HUES48 (cell line): ENCODE measurements around the gene GNA12.

Experiments used
- H3K27ac ChIP-seq: one replicate; pipeline ENCODE4 v1.7.0; 2013; ENCODE audit warnings: low read depth, low read length, inconsistent platforms
- H3K27me3 ChIP-seq: 2 replicates; pipeline ENCODE4 v1.6.1; 2013; ENCODE audit warnings: mild to moderate bottlenecking, low read length; ENCODE audit not compliant: control insufficient read depth, insufficient read depth
- H3K36me3 ChIP-seq: 2 replicates; pipeline ENCODE4 v1.6.1; 2013; ENCODE audit warnings: low read length; ENCODE audit not compliant: control insufficient read depth, insufficient read depth
- H3K4me1 ChIP-seq: 2 replicates; pipeline ENCODE4 v1.6.1; 2013; ENCODE audit warnings: mild to moderate bottlenecking, low read length; ENCODE audit not compliant: control insufficient read depth, insufficient read depth
- H3K4me3 ChIP-seq: 2 replicates; pipeline ENCODE4 v1.5.1; 2013; ENCODE audit warnings: mild to moderate bottlenecking, low read depth, low read length
- H3K9ac ChIP-seq: 2 replicates; pipeline ENCODE4 v1.6.1; 2013; ENCODE audit warnings: mild to moderate bottlenecking, low read depth, low read length, moderate library complexity
- H3K9me3 ChIP-seq: 2 replicates; pipeline ENCODE4 v1.6.1; 2013; ENCODE audit warnings: low read length; ENCODE audit not compliant: control insufficient read depth, insufficient read depth

Gene GNA12

DNA sequence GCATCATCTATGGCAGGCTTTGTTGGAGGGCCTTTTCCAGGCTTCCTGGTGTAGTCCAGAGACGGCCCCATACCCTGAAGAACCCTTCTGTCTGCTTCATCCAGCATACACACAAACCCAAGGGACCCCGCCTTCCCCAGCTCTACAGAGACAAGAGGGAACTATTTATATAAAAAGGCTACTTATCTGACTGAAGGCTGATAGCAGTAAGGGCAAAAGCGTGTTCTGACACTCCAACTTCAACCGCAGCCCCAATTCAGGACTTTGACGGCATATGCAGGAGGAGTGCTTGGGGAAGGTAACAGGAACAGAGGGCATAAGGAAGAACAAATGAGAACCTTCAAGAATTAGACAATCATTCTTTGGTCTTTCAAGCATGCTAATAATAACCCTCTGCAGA is 21.0 kb downstream of the GNA12 start:
- no peaks in the 10 kb centered on the region for H3K27me3 ChIP-seq
- peaks cover 84% of the 10 kb centered on the region for H3K4me1 ChIP-seq
- H3K4me3 ChIP-seq = no peak overlapping the region
- no peaks in the 10 kb centered on the region for H3K9me3 ChIP-seq
- H3K9ac ChIP-seq = no peak overlapping the region
- H3K27ac ChIP-seq = peak overlapping the region; percentile 92
- no peaks in the 10 kb centered on the region for H3K36me3 ChIP-seq

DNA sequence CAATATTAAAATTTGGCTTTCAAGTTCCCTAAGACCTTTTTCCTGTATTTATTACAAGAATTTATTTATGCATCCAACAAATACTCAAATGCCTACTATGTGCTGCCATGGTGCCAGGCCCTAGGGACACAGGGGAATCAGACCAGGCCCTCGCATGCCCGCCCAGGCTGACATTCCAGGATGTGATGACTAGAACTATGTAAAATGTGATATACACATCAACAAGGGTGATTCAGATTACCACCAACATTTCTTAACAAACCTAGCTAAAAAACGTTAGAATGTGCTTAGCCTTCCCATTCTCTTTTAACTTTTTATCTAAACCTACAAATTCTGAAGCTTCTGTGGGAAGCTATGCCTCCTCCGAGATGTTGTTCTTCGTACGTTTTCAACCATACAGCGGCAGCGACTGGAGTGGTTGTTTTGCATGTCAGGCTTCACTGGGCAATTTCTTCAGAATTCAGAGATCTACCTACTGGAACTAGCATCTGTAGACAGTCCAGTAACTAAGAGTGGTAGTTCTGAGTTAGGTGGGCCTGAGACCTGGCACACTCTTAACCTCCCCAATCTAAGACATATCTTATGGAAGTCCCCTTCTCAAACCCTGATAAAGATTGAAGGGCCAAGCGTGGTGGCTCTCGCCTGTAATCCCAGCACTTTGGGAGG is 22.1 kb downstream of the GNA12 start:
- Histone ChIP-seq H3K4me1 (peaks cover 84% of the 10 kb centered on the region), H3K36me3 (no peaks in the 10 kb centered on the region), H3K27ac (peak overlapping the region; percentile 92), H3K4me3 (no peak overlapping the region), H3K9ac (peak overlapping the region; percentile 38), H3K9me3 (no peaks in the 10 kb centered on the region), H3K27me3 (no peaks in the 10 kb centered on the region)

DNA sequence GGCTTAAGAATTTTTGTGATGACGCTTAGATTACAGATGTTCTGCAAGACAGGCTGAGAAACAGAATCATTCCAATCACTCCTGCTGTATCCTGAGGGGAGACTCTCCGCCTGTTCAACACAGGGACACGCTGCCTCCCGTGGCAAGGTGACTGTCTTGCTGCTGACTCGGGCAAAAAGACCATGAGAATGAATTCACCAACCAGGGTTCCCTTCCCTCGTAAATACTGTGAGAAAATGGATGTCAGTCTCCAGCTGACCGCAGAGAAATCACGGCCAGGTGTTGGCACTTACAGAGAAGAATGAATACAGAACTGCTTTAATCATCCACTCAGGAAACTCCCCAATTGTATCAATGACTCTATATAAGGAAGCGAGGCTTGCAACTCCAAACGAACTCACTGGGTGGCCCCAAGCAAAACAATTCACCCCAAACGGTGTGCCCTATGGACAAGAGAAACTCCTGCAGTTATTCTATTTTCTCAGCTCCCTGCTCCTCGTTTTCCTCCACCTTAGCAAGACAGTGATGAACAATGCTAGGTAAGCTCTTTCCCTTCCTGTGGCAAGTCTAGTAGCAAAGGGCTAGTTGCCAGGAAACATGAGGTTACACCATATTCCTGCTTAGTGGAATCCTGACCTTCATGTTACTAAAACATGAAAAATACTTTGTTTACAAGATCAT is 22.8 kb downstream of the GNA12 start:
- no peaks in the 10 kb centered on the region for H3K27me3 ChIP-seq
- peak overlapping the region; percentile 38 for H3K9ac ChIP-seq
- peak overlapping the region; percentile 92 for H3K27ac ChIP-seq
- no peak overlapping the region for H3K4me3 ChIP-seq
- H3K9me3 ChIP-seq = no peaks in the 10 kb centered on the region
- H3K4me1 ChIP-seq = peaks cover 77% of the 10 kb centered on the region
- H3K36me3 ChIP-seq = no peaks in the 10 kb centered on the region

DNA sequence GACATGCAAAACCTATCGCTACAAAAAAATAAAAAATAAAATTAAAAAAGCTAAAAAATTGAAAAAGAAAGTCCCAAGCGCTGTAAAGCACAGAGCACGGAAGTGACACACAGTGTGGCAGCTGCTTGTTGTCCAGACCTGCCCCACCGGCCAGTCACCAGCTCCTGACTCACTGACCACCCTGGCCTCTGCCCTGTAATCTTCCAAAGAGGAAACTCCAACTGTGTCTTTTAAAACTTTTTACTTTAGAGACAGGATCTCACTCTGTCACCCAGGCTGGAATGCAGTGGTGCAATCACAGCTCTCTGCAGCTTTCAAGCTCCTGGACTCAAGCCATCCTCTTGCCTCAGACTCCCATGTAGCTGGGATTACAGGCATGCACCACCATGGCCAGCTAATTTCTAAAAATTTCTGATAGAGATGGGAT is 23.6 kb downstream of the GNA12 start:
- H3K9me3 ChIP-seq = no peaks in the 10 kb centered on the region
- no peaks in the 10 kb centered on the region for H3K27me3 ChIP-seq
- H3K4me3 ChIP-seq = no peak overlapping the region
- no peaks in the 10 kb centered on the region for H3K36me3 ChIP-seq
- peak overlapping the region; percentile 92 for H3K27ac ChIP-seq
- peaks cover 77% of the 10 kb centered on the region for H3K4me1 ChIP-seq
- peak overlapping the region; percentile 10 for H3K9ac ChIP-seq

DNA sequence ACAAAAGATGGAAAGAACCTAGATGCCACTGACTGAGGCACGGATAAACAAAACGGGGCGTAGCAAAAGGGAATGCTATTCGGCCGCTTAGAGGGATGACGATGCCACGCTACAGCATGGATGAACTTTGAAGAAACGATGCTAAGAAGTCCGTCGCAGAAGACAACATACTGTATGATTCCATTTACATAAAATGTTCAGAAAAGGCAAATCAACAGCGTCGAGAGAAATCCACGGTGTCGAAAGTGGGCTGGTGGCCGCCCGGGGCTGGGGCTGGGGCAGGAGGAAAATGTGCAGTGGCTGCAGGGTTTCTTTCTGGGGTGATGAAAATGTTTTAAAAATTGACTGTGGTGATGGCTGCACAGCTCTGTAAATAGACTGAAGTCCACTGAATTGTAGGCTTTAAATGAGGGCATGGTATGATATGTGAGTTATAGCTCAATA is 24.1 kb downstream of the GNA12 start:
- H3K27ac ChIP-seq = peak overlapping the region; percentile 92
- H3K9ac ChIP-seq = no peak overlapping the region
- H3K36me3 ChIP-seq = no peaks in the 10 kb centered on the region
- H3K4me3 ChIP-seq = no peak overlapping the region
- no peaks in the 10 kb centered on the region for H3K9me3 ChIP-seq
- no peaks in the 10 kb centered on the region for H3K27me3 ChIP-seq
- H3K4me1 ChIP-seq = peaks cover 77% of the 10 kb centered on the region

DNA sequence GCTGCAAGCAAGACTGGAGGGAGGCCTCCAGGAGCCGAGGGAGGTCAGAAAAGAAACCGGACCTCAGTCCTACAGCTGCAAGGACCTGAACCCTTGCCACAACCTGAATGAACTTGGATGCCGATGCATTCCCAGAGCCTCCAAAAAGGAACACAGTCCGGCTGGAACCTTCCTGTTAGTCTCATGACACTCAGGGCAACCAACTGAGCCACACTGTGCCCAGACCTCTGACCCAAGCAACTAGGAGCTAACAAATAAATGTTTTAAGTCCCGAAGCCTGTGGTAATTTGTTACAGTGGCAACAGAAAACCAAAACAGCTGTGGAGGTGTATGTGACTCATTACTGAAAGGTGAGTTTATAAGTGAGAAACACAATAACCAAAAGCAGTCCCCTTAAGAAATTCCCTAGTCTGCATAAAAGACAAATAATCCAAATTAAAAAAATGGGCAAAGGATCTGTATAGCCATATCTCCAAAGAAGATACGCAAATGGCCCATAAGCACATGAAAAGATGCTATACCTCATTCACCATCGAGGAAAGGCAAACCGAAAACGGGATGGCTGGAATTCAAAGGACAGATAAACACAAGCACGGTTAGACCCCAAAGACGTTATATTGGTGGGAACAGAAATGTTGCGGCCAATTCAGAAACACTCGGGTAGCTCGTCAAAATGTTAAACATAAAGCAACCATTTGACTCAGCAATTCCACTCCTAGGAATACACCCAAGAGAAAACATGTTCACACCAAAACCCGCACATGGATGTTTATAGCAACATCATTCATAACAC is 24.8 kb downstream of the GNA12 start:
- Histone ChIP-seq H3K9me3 (no peaks in the 10 kb centered on the region), H3K9ac (peak overlapping the region; percentile 28; the same call in 1 of the 2 replicates), H3K4me3 (no peak overlapping the region), H3K27me3 (no peaks in the 10 kb centered on the region), H3K36me3 (no peaks in the 10 kb centered on the region), H3K4me1 (peaks cover 77% of the 10 kb centered on the region), H3K27ac (peak overlapping the region; percentile 59)

DNA sequence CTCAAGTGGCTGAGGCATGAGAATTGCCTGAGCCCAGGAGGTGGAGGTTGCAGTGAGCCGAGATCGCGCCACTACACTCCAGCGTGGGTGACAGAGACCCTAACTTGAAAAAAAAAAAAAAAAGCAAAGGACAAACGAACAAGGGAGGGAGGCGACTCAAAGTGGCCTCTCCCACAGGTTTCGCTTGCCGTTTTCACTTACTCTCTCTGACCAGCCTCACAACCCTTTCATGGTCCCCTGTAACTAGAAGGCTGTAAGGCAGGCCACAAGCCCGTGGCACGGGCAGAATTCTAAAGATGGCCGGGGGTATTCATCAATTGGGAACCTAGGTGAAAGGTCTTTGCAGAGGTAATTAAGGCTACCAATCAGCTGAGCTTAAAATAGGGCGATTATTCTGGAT is 25.5 kb downstream of the GNA12 start:
- Histone ChIP-seq H3K4me1 (peaks cover 77% of the 10 kb centered on the region), H3K4me3 (no peak overlapping the region), H3K27ac (peak overlapping the region; percentile 59), H3K9ac (peak overlapping the region; percentile 28; the same call in 1 of the 2 replicates), H3K36me3 (no peaks in the 10 kb centered on the region; the same call in 1 of the 2 replicates), H3K27me3 (no peaks in the 10 kb centered on the region), H3K9me3 (no peaks in the 10 kb centered on the region)

DNA sequence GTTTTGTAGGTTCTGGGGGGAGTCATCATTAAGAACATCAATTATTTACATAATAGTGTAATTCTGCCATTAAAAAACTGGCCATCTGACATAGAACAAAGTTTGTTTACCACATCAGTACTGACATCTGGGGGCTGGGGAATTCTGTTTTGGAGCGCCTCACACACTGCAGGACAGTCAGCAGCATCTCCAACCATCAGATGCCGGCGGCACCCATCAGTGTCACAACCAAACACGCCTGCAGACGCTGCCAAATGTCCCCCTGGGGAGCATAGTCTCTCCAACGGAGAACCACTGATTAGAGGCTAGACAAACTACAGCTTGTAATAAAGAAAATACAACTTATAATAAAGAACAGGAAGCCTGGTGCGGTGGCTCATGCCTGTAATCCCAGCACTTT is 26.0 kb downstream of the GNA12 start:
- Histone ChIP-seq H3K27ac (no peak overlapping the region), H3K36me3 (peaks cover 3% of the 10 kb centered on the region), H3K4me3 (no peak overlapping the region), H3K4me1 (peaks cover 77% of the 10 kb centered on the region), H3K9ac (no peak overlapping the region), H3K27me3 (no peaks in the 10 kb centered on the region), H3K9me3 (no peaks in the 10 kb centered on the region)

DNA sequence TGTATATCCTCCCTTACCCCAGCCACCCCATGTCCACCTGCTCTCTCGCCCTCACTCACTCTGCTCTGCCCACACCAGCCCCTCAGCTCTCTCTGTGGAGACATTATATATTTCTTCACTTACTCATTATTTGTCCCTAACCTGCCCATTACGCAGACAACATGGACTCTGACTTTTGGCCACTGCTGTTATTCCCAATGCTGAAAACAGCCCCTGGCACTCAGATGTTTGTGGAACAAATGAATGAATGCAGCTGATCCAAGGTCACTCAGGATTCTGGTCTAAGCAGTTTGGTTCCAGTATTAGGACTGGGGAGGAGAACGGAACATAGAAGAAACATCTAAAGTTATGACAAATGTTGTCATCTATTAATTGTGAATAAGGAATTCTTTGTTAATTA is 26.7 kb downstream of the GNA12 start:
- Histone ChIP-seq H3K27ac (no peak overlapping the region), H3K27me3 (no peaks in the 10 kb centered on the region), H3K4me3 (no peak overlapping the region), H3K9me3 (no peaks in the 10 kb centered on the region), H3K9ac (no peak overlapping the region), H3K4me1 (peaks cover 70% of the 10 kb centered on the region), H3K36me3 (peaks cover 3% of the 10 kb centered on the region)

DNA sequence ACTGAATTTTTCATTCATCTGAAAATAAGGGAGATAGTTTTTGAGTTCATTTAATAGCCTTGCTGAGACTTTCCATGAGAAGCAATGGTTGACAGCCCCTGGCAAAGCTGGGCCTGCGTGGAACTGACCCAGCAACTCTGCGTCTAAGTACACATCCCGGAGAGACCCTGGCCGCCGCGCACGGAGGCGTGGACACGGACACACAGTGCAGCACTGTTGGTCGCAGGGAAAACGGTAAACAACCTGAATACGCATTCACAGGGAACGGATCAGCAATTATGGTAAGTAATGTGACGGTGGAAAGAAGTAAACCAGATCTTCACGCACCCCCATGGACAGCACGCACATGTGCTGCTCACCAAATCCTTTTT is 28.2 kb downstream of the GNA12 start:
- H3K4me3 ChIP-seq = no peak overlapping the region

More for the DNA sequence above, 28.2 kb downstream of the GNA12 start:
- H3K27me3 ChIP-seq = no peaks in the 10 kb centered on the region
- H3K9me3 ChIP-seq = no peaks in the 10 kb centered on the region
- no peak overlapping the region; the same call in 1 of the 2 replicates for H3K9ac ChIP-seq
- H3K36me3 ChIP-seq = peaks cover 3% of the 10 kb centered on the region
- peak overlapping the region; percentile 72 for H3K27ac ChIP-seq
- peaks cover 58% of the 10 kb centered on the region for H3K4me1 ChIP-seq
